Stimulated activated CD4-positive, alpha-beta T cell treated with anti-CD3 and anti-CD28 coated beads, Interleukin-1b, Interleukin-23, amount 100 ng/mL, for 1 hour (primary cell): Measurements from ENCODE around the gene SEMA6D.

Experiments used
- DNase-seq, 2 donors: peaks; one replicate each; pipeline ENCODE4 v3.0.0-alpha.2; 2020; ENCODE audit warnings: low read depth in 2 of 2

SEMA6D gene

GRCh38 chr15:47717036-47717612, at the start of gene SEMA6D:
SEMA6D (plus strand) TSS chr15:47717505; CDS start chr15:47759799, 42,294 bp downstream.
- no peak for DNase-seq

GRCh38 chr15:47669221-47669620, 48.1 kb upstream of the SEMA6D start:
- DNase-seq: no peak

DNA sequence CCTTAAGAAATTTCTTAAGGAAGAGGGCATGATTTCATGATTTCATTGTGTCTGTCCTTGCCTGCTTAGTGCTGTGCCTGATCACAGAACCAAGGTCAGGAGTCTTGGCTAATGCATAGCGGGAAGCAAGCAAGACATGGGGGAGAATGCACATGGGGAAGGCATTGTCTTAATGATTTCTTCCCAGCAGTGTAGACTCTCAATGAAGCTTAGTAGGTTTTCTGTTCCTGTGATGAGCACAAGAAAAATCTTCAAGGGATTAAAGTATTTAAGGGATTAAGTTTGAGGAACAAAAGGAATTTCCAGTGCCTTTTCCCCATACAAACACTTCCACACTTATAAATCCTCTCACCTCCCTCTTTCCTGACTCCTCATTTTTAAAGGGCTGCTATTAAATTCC, 46.9 kb upstream of the SEMA6D start:
- DNase-seq: no peak

DNA sequence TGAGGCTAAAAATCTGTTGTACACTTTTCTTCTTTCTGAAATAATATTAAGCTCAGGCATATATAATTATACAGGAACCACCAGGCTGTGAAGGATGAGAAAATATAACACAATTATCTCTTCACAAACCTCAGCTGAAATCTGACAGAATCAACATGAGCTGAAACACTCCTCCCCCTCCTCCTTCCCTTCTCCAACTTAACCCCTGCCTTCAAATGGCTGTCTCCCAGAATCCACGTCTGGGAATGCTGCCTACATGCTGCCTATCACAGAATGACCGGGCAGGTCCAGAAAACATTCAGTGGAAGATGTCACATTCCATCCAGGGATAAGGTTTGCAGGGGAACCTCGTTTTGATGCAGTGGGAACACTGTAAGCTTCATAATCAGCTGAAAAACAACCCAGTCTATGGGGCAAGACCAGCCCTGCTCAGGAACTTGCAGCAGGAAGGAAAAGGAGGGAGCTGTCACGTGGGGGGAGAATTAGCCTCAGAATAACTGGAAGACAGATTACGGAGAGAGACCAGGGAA, 44.0 kb upstream of the SEMA6D start:
- DNase-seq: no peak

- no peak for DNase-seq
Measured at GRCh38 chr15:47674586-47675232, 42.6 kb upstream of the SEMA6D start.

GRCh38 chr15:47675735-47676134, 41.6 kb upstream of the SEMA6D start:
- no peak for DNase-seq

DNA sequence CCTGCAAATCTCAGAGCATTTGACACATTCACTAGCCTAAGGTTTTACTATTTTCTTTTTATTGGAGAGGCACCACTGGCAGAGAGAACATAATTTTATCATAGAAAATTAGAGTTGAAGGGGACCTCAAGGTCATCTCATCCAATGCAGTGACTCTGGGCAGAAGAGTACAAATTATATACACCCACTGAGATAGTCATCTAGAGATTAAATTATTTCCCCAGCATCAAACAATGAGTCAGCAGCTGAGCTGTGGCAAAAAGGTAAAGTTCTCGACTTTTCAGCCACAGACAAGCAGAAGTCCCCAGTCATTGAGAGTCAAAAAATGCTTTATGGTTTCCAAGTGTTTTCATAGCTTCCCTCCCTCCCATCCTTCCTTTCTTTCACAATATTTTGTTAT, 39.3 kb upstream of the SEMA6D start:
- DNase-seq: no peak

GRCh38 chr15:47682661-47683060, 34.6 kb upstream of the SEMA6D start:
- DNase-seq: no peak

DNA sequence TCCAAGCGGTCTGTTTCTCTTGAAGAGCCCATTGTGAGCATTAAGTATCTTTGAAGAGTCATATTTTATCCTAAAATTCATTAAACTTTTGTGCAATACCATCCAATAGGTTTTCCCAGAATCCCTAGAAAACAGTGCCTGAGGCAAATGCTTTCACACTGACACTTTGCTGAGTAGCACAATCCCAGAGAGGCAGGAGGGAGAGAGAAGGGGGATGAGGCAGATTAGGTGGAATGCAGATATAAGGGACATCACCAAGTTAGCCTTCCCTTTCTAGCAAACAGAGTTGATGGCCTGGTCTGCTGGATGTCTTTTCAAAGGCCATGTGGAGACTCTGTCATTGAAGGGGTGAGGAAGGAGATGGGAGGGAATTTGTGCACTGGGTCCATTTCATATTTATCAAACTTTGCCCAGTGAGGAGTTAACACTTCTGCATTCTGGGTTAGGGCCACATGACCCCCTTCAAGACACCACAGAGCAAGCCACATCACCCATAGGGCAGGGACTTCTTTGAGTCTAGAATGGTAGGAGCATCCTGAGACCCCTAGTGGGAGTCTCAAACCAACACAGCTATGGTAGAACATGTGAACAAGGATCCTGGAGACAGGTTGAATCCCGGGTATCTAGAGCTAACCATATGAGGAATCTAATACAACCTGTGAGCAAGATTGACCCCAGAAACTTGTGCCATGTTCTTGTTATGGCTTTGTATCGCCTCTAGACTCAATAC, 32.0 kb upstream of the SEMA6D start:
- DNase-seq: no peak

DNA sequence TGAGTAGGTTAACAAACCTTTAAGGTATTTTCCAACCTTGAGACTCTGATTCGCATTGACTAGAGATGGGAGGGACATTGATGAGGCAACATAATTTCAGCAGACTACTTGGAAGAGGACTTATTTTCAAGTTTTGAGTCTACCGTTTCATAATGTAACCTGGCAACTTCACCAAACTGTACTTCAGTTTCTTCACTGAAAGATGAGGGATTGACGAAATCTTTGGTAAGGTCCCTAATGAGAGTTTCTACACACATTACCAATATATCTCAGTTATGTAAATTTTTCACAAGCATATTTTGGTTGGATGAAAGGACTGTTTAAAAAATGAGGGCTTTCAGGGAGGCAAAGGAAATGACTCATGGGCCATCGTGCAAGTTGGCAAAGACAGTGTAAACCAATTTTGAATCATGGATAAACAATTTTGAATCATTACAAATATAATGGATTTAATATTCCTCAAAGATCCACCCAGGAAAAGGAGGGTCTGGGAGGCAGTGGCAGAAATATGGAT, 28.7 kb upstream of the SEMA6D start:
- DNase-seq: no peak

GRCh38 chr15:47689660-47690059, 27.6 kb upstream of the SEMA6D start:
- no peak for DNase-seq

DNA sequence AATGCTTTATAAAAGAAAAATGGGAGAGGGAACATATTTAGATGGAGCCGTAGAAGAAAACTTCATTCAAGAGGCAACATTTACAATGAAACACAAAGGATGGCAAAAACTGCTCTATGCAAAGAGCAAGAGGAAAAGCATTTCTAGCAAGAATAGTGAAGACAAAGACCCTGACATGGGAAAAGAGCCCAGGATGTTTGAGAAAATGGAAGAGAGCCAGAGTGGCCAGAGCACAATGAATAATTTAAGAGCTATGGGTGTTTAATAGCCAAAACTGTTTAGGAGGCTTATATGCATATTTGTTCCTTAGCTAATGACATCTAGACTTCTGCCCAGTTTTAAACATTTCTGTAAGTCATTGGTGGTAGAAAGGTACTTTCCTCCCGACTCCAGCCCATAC, 25.4 kb upstream of the SEMA6D start:
- no peak for DNase-seq

DNA sequence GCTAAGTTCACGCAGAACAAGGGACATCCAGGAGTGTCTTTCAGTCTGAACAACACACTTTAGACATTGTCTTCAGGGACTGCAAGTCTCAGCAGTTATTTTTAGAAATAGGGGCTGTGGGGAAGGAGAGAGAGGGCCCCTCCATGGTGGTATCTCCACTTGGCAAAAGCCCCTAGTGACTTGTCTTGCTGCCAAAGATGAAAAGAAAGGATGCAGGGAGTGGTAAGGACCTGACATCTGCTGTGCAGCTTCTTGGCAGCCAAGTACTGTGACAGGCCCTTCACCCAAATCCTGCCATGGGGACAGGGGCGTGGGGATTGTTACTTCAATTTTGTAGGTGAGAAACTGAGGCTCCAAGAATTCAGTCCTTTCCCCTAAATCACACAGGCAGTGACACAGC, 21.0 kb upstream of the SEMA6D start:
- no peak for DNase-seq

GRCh38 chr15:47705281-47705997, 11.9 kb upstream of the SEMA6D start:
- DNase-seq: no peak

DNA sequence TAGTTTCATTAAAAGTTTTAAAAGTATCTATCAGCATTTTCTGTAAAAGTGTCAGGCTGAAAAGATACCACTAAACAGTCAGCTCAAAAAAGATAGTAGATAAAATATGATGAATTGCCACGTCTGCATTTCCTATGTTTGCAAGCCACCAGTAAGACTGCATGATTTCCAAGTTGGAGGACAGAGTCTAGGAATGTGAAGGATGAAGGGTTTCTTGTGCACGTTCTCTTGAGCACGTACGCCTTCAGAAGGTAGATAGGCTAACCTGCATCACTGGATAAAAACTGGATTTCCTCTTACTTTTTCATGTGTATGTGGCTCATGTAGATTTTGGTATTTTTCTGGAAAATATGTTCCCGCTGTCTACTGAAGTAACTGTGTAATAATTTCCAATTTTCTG, 9.9 kb upstream of the SEMA6D start:
- no peak for DNase-seq

GRCh38 chr15:47708161-47708980, 8.9 kb upstream of the SEMA6D start:
- no peak for DNase-seq

DNA sequence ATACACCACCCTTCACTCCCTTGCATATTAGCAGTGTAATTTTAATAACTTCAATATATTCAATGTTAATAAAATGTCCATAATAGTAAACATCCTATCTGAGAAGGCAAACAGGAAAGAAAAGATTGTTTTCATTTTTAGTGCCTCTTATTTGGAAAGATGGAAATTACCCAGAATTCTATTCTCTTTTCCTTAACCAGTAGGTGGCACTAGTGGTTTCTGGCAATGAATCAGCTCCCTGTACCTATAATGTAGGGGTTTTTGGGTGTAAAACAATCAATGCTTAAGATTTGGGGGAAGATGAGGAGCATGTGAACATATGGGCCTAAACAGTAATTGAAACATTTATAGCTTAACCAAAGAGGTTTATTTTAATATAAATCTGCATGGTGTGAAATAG, 5.7 kb upstream of the SEMA6D start:
- DNase-seq: no peak

GRCh38 chr15:47715402-47715801, 1.9 kb upstream of the SEMA6D start:
- DNase-seq: no peak

DNA sequence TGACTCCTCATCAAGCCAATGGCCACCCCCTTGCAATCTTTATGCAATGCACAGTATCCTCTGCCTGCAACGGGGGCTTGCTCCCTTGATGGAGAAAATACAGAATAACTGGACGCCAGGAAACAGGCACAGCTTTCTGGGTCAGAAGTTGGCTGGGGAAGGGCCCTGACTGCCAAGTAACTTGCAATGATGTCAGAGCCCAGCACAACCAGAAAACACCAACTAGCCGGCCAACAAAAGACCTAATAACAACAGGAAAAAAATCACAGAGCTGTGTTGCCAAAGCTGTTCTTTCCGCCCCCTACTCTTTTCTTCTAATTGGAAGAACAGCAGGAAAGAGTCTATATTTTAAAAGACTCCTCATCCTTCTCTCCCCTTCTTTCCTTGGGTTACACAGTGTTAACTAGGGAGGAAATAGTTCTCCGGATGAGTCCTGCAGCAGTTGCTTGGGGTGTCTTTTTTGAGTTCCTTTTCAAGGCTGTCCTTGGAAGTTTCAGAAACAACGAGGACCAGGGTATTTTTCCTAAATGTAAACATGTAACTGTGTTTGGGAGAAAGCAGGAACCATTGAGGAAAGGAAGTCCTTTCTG, 1.4 kb upstream of the SEMA6D start:
- no peak for DNase-seq

DNA sequence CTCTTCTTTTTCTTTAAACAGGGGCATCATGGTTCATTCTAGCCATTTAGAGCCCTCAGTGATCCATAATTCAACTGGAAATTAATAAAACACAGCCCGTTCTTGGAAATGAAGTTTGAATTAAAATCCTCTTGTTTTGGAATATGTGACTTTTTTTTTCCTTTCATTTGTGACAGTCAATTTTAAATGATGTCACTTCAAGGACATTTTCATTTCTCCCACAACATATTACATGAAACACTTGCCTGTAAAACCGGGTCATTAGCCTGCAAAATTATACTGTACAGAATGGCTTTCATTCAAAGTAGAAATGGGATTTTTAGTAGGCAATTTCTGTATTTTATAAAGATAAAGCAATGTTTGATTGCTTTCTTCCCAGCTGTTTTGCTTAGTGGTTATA, 789 bp upstream of the SEMA6D start:
- DNase-seq: no peak
